Measurements from ENCODE around the gene CEP55.
A peak's percentile ranks its signal among the peaks of the same experiment; 100 is the strongest.

Gene CEP55

GRCh38 chr10:93547522-93547921, 51.1 kb downstream of the CEP55 start:
- no peak for TF ChIP-seq CTCF (IDR thresholded peaks at IDR 0.05; ENCODE audit: insufficient read depth, low read depth, low read length, missing control alignments)
- H3K4me3 ChIP-seq (ENCODE audit: low read length), result no peak overlapping the region
- no peak for DNase-seq (ENCODE audit: low read depth)

DNA sequence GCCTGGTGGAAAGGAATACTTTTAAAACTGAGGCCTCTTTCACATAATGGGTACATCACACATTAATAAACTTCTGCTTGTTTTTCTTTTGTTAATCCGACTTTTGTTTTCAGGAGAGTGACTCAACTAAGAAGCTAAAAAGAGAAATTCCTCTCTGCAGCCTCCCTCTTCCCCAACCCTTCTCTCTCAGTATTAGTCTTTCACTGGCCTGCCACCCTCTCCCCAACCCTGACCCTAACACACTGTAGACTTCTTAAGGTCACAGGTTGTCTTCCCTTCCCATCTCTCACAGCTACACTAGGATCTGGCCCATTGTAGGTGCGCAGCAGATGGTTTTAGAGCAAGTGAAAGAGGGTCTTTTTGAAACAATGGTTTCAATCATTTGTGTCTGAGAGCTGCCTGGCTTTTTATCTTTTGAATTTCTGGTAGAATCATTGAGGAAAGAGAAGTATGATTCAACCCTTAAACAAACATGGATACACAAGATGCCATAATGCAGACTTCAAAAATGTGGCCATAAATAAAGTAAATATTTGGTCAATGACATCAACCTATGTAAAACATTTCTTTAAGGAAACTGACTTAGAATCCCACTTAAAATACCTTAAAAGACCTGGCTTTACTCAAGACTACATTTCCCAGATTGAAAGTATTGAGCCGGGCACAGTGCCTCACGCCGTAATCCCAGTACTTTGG, 52.1 kb downstream of the CEP55 start:
- DNase-seq (ENCODE audit: low read depth), result peak; percentile 53
- no peak overlapping the region for H3K4me3 ChIP-seq (ENCODE audit: low read length)
- TF ChIP-seq CTCF (IDR thresholded peaks at IDR 0.05; ENCODE audit: insufficient read depth, low read depth, low read length, missing control alignments), result no peak

- no peak for DNase-seq (ENCODE audit: low read depth)
- no peak for TF ChIP-seq CTCF (IDR thresholded peaks at IDR 0.05; ENCODE audit: insufficient read depth, low read depth, low read length, missing control alignments)
- no peak overlapping the region for H3K4me3 ChIP-seq (ENCODE audit: low read length)
Observed at GRCh38 chr10:93550606-93551005, 54.2 kb downstream of the CEP55 start.

- no peak overlapping the region for H3K4me3 ChIP-seq (ENCODE audit: low read length)
- no peak for TF ChIP-seq CTCF (IDR thresholded peaks at IDR 0.05; ENCODE audit: insufficient read depth, low read depth, low read length, missing control alignments)
- DNase-seq (ENCODE audit: low read depth), result no peak
Observed at GRCh38 chr10:93552780-93553179, 56.4 kb downstream of the CEP55 start.

- H3K4me3 ChIP-seq (ENCODE audit: low read length), result no peak overlapping the region
- DNase-seq (ENCODE audit: low read depth), result no peak
- TF ChIP-seq CTCF (IDR thresholded peaks at IDR 0.05; ENCODE audit: insufficient read depth, low read depth, low read length, missing control alignments), result no peak
Observed at GRCh38 chr10:93553482-93554315, 57.3 kb downstream of the CEP55 start.

- no peak for DNase-seq (ENCODE audit: low read depth)
- no peak overlapping the region for H3K4me3 ChIP-seq (ENCODE audit: low read length)
- TF ChIP-seq CTCF (IDR thresholded peaks at IDR 0.05; ENCODE audit: insufficient read depth, low read depth, low read length, missing control alignments), result no peak
Observed at GRCh38 chr10:93554316-93554663, 57.9 kb downstream of the CEP55 start.

Measured in epithelial cell of esophagus (primary cell).